ENCODE results near the gene DDX54.
"Not testable (repeated sequence)": the region's sequence is repeated elsewhere in the genome, so short reads cannot be mapped to it uniquely, and the experiment has no call there.

Gene DDX54

DNA sequence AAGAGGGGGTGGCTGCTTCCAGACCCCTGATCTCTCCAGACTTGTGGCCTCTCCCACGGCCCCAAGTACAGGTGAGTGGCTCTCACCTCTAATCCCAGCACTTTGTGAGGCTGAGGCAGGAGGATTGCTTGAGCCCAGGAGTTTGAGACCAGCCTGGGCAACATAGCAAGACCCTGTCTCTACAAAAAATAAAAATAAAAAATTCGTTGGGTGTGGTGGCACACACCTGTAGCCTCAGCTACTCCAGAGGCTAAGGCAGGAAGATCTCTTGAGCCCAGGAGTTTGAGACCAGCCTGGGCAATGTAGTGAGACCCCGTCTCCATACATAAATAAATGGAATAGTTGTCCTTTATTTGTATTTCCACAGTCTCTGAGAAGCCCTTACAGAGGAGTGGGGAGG is 43.6 kb downstream of the DDX54 start:
- not testable (repeated sequence) for DNase-seq (ENCODE audit: low read depth)

- DNase-seq (ENCODE audit: low read depth), result no peak
Measured at GRCh38 chr12:113140706-113141105, 44.6 kb downstream of the DDX54 start.

DNA sequence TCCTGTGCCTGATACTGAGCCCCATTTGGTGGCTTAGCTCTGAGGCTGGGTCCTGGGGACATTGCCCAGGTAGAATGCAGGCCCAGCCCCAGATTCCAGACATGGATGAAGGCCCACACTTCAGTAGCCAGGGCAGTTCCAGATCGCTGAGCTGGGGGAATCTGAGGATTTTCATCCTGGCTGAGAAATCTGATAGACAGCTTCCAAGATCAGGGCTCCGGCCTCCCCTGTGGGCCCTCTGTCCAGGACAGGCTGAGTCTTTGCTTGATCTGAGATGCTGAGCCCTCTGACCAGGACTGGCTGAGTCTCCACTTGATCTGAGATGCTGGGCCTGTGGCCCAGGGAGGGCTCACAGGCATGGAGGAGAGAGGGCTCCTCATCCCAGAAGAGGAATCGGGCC is 46.5 kb downstream of the DDX54 start:
- no peak for DNase-seq (ENCODE audit: low read depth)

GRCh38 chr12:113137861-113138783 is 47.2 kb downstream of the DDX54 start:
- DNase-seq (ENCODE audit: low read depth), result no peak

- DNase-seq (ENCODE audit: low read depth), result no peak
Measured at GRCh38 chr12:113136990-113137511, 48.2 kb downstream of the DDX54 start.

GRCh38 chr12:113136128-113136989 is 48.9 kb downstream of the DDX54 start:
- no peak for DNase-seq (ENCODE audit: low read depth)

DNA sequence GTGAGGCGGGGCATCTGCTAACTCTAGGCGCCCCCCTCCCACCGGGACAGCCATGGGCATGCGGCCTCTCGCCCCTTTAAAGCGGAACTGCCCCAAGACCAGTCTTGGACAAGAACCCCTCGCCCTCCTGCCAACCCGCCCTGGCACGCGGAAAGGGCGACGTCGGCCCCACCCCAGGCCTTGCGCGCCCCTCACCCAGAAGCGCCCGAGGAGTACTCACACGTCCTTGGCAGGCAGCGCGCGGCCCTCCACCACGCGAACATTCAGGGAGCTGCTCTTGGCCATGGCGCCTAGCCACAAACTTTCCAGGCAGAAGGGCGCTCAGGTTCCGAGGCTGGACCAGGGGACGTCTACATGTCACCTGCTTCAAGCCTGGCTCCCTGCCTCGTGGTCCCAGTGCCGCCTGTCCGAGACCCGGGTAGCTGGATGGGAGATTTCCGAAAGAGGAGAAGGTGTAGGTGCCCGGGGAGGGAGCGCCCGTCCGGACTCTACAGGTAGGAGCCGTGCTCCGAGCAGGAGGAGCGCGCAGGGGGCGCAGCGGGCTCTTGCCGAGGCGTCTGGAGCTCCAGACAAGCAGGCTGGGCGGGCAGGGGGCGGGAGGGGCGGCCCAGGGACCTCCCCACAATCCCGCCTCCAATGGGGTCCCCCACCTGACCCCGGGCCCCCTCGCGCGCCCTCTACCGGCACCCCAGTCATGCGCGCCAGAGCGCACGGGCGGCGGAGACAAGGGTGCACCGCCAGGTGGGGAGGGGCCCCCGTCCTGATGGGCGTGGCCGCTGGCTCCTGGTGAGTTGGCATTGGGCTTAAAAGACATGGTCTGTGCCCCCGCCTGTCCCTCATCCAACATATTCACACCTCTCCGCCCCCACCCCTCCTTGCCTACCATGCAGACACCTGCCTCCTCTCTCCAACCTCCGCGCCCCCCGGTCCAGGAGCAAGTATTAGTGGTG is 49.8 kb downstream of the DDX54 start, which contains the start of gene RASAL1:
RASAL1 (minus strand) TSS at position 584 of the 950 bp plus-strand sequence; CDS start at position 285, 299 bp downstream.
- no peak for DNase-seq (ENCODE audit: low read depth)

- no peak for DNase-seq (ENCODE audit: low read depth)
Measured at GRCh38 chr12:113134521-113134951, 50.7 kb downstream of the DDX54 start.

GRCh38 chr12:113134071-113134470 is 51.2 kb downstream of the DDX54 start:
- no peak for DNase-seq (ENCODE audit: low read depth)

GRCh38 chr12:113133666-113134065 is 51.6 kb downstream of the DDX54 start:
- DNase-seq (ENCODE audit: low read depth), result no peak

DNA sequence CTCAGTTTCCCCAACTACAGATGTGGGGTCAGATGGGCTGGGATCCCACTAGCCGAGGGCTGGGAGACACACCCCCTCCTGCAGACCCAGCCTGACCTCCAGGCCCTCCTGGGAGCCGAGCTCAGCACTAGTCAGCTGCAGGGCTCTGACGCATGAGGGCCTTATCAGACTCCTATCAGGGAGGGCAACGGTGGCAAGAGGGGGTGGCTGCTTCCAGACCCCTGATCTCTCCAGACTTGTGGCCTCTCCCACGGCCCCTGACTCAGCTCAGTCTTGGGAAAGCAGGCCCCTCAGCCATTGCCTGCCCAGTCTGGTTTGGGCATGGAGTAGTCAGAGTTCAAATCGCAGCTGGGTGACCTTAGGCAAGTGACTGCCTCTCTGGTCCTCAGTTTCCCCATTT is 52.2 kb downstream of the DDX54 start:
- DNase-seq (ENCODE audit: low read depth), result no peak

DNA sequence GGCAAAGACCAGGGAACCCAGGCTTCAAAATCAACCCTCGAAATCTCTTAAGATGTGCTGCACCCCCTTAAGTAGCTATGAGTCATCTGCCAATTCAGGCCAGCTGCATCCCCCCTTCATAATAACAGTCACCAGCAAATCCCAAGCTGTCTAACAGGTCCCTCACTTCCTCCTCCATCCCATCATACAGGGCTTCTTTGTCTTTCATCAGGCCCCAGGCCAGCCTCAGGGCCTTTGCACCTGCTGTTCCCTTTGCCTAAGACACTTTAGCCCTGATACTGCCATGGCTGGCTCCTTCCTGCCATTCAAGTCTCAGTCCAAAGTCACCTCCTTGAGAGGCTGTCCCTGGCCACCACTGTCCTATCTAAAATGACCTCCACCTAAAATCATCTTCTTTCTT is 53.7 kb downstream of the DDX54 start:
- no peak for DNase-seq (ENCODE audit: low read depth)

DNA sequence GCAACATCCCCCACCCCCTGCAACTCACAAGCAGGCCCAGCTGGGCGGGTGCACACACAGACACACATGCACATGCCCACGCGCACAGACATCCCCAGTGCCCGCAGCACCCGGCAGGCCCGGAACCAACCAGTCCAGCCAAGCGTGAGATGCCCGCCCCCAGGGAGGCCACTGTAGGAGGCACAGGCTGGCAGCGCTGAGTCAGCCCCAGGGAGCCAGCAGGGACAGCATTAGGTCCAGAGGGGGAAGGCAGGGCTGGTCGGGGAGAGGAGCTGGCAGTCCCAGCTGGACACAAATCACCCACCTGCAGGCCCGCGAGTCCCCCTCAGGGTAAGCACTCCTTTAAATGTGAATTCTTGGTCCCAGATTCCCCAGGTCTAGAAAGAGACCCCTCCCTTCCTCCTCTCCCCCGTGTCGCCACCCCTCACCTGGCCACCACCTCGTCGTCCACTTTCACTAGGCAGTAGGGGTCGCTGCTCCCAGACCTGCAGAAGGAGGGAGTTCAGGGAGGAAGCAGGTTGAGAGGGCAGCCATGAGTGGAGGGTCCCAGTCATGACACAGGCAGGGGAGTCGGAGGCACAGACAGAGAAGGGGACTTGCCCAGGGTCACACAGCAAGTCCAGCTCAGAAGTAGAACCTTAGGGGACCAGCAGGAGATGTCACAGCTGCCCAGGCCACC is 54.7 kb downstream of the DDX54 start:
- no peak for DNase-seq (ENCODE audit: low read depth)

- DNase-seq (ENCODE audit: low read depth), result no peak
Measured at GRCh38 chr12:113129664-113130456, 55.4 kb downstream of the DDX54 start.

GRCh38 chr12:113128802-113129663 is 56.2 kb downstream of the DDX54 start:
- DNase-seq (ENCODE audit: low read depth), result no peak

- DNase-seq (ENCODE audit: low read depth), result no peak
Measured at GRCh38 chr12:113127791-113128199, 57.5 kb downstream of the DDX54 start.

- DNase-seq (ENCODE audit: low read depth), result no peak
Measured at GRCh38 chr12:113120670-113121370, 64.5 kb downstream of the DDX54 start.

GRCh38 chr12:113119980-113120669 is 65.2 kb downstream of the DDX54 start:
- no peak for DNase-seq (ENCODE audit: low read depth)

Data from CMK (cell line).